ENCODE data around the gene ECT2L.

The ECT2L gene

DNA sequence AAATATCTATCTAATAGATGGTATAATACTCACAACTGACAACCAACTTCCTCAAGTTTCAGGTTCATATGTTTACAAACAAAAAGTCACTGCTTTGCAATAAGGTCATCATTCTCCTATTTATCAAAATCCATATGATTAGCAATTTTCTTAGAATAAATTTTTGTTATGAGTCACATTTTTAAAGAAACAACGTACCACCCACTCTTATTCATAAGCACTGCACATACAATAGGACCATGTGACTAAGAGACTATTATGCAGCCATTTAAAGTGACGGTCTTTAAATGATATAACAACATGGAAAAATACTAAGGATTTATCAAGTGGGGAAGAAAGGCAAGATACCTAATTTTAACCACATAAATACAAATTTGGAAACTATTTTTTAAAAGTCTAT is 152.1 kb downstream of the ECT2L start:
- DNase-seq = no peak

DNA sequence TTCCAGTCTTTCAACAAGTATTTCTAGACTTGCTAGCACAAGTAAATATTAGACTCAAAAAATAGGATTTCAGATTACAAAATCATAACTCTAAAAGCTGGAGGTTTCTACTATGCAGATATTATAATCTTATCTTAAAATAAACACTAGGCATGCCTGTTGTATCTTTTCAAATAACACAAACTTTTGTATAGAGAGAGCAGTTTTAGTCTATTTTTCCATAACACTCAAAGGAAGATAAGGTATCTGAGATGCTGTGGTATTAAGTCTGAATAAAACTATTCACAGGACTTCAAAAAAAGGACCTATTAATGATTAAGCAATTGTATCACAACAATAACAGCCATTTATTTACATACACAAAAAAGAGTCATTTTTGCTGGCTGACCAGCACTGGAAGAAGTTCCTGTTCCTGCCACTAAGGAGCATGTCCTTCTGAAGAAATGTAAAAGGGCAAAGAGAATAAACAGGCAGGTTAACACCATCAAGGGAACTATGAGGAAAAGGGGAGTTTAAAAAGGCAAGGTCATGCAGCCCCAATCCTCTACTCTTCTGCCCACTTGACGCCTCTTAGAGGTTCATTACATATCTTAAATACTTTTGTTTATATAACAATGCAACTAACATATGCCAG is 152.8 kb downstream of the ECT2L start:
- no peak for DNase-seq

DNA sequence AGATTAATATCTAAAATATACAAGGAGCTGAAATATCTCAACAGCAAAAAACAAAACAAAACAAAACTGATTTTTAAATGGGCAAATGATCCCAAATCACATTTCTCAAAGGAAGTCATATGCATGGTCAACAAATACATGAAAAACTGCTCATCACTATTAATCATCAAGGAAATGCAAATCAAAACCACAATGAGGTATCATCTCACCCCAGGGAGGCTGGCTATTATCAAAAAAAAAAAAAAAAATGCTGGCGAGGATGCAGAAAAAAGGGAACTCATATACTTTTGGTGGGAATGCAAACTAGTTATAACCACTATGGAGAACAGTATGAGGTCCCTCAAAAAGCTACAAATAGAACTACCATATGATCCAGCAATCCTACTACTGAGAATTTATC is 157.6 kb downstream of the ECT2L start:
- DNase-seq = no peak

All from NCI-H187 (cell line).